ENCODE measurements around the gene SPEM3. TPM values are rescaled to one million over a fixed set of nuclear protein-coding genes. Genes with fewer than 3 reads are reported as not detected.

Gene SPEM3
- total and polyA plus RNA-seq, 2 of the 4 experiments (the other 2 are of a cell fraction): not detected

DNA sequence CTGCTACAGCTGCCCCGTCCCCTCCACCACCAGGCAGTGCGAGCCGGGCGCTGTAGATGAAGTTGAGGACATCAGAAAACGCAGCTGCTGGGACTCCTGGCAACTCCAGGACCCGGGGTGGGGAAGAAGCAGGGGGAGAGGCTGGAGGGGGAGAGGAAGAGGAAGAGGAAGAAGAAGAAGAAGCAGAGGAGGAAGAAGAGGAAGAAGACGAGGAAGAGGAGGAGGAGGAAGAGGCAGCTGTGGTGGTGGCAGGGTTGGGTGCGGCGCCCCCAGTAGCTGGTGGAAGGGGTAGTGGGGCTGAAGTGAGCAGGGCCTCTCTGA lies 37.6 kb downstream of the SPEM3 start:
- TF ChIP-seq, protein P1, sequence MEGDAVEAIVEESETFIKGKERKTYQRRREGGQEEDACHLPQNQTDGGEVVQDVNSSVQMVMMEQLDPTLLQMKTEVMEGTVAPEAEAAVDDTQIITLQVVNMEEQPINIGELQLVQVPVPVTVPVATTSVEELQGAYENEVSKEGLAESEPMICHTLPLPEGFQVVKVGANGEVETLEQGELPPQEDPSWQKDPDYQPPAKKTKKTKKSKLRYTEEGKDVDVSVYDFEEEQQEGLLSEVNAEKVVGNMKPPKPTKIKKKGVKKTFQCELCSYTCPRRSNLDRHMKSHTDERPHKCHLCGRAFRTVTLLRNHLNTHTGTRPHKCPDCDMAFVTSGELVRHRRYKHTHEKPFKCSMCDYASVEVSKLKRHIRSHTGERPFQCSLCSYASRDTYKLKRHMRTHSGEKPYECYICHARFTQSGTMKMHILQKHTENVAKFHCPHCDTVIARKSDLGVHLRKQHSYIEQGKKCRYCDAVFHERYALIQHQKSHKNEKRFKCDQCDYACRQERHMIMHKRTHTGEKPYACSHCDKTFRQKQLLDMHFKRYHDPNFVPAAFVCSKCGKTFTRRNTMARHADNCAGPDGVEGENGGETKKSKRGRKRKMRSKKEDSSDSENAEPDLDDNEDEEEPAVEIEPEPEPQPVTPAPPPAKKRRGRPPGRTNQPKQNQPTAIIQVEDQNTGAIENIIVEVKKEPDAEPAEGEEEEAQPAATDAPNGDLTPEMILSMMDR (conservative IDR thresholded peaks at IDR 0.05; ENCODE audit: low read depth, low read length): no peak
- no peak for TF ChIP-seq POLR2A (IDR thresholded peaks at IDR 0.05; ENCODE audit: low read depth, low read length)
- TF ChIP-seq RFX5 (IDR thresholded peaks at IDR 0.05; ENCODE audit: low read depth, low read length): no peak
- no peak for TF ChIP-seq SMC3 (IDR thresholded peaks at IDR 0.05; ENCODE audit: low read depth, low read length)
- no peak for TF ChIP-seq NFE2L2 (IDR thresholded peaks at IDR 0.05; ENCODE audit: low read depth, low read length)
- TF ChIP-seq RAD21 (IDR thresholded peaks at IDR 0.05; ENCODE audit: low read length): no peak
- no peak for TF ChIP-seq MXI1 (IDR thresholded peaks at IDR 0.05; ENCODE audit: borderline replicate concordance, low read depth, low read length)
- TF ChIP-seq, protein P2, sequence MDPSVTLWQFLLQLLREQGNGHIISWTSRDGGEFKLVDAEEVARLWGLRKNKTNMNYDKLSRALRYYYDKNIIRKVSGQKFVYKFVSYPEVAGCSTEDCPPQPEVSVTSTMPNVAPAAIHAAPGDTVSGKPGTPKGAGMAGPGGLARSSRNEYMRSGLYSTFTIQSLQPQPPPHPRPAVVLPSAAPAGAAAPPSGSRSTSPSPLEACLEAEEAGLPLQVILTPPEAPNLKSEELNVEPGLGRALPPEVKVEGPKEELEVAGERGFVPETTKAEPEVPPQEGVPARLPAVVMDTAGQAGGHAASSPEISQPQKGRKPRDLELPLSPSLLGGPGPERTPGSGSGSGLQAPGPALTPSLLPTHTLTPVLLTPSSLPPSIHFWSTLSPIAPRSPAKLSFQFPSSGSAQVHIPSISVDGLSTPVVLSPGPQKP (IDR thresholded peaks at IDR 0.05; ENCODE audit: borderline replicate concordance, low read depth, low read length): no peak
- no peak for TF ChIP-seq CHD1 (IDR thresholded peaks at IDR 0.05; ENCODE audit: low read depth, low read length)
- TF ChIP-seq CEBPB (IDR thresholded peaks at IDR 0.05; ENCODE audit: low read depth, low read length): no peak
- no peak for TF ChIP-seq RCOR1 (IDR thresholded peaks at IDR 0.05; ENCODE audit: insufficient replicate concordance, low read length)
- TF ChIP-seq BHLHE40 (IDR thresholded peaks at IDR 0.05; ENCODE audit: low read depth, low read length): no peak
- no peak for TF ChIP-seq FOS (IDR thresholded peaks at IDR 0.05; ENCODE audit: low read depth, low read length)
- TF ChIP-seq MAFK (IDR thresholded peaks at IDR 0.05; ENCODE audit: low read depth, low read length): no peak
- TF ChIP-seq, protein P3, sequence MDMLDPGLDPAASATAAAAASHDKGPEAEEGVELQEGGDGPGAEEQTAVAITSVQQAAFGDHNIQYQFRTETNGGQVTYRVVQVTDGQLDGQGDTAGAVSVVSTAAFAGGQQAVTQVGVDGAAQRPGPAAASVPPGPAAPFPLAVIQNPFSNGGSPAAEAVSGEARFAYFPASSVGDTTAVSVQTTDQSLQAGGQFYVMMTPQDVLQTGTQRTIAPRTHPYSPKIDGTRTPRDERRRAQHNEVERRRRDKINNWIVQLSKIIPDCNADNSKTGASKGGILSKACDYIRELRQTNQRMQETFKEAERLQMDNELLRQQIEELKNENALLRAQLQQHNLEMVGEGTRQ (IDR thresholded peaks at IDR 0.05; ENCODE audit: low read depth, low read length): no peak
- TF ChIP-seq MAZ (IDR thresholded peaks at IDR 0.05; ENCODE audit: borderline replicate concordance, low read depth, low read length): no peak
- Histone ChIP-seq H3K9me1 (ENCODE audit: insufficient read depth, low read length) (peaks cover 24% of the 10 kb centered on the region), H3K56ac (ENCODE audit: extremely low read depth, insufficient read depth, low read length) (no peak overlapping the region), H3K9me3 (ENCODE audit: control insufficient read depth, insufficient read depth, low read length) (no peaks in the 10 kb centered on the region), H3K9ac (ENCODE audit: low read depth, low read length) (no peak overlapping the region), H3K4ac (ENCODE audit: low read depth, low read length) (no peak overlapping the region), H3K4me2 (ENCODE audit: low read depth, low read length) (no peak overlapping the region), H3K14ac (replicated peaks; ENCODE audit: low read depth, low read length) (no peak overlapping the region), H3K18ac (ENCODE audit: low read depth, low read length) (no peak overlapping the region), H3K27me3 (ENCODE audit: control insufficient read depth, insufficient read depth, low read length) (no peaks in the 10 kb centered on the region), H4K20me1 (ENCODE audit: insufficient read depth, low read length) (peaks cover 63% of the 10 kb centered on the region), H3K4me1 (ENCODE audit: control insufficient read depth, insufficient read depth, low read length) (peaks cover 12% of the 10 kb centered on the region; the same call in 1 of the 2 replicates), H3K4me3 (ENCODE audit: insufficient read depth, low read depth, low read length) (no peak overlapping the region), H2BK5ac (ENCODE audit: low read depth, low read length, poor library complexity, severe bottlenecking) (no peak overlapping the region), H2AK5ac (ENCODE audit: low read depth, low read length) (no peak overlapping the region), H4K5ac (ENCODE audit: low read depth, low read length) (no peak overlapping the region), H4K8ac (ENCODE audit: low read depth in 2 of 2, low read length in 2 of 2) (no peak overlapping the region), H4K91ac (ENCODE audit: insufficient read depth, low read depth, low read length) (no peak overlapping the region), H2BK20ac (ENCODE audit: low read depth, low read length) (no peak overlapping the region), H2AK9ac (replicated peaks; ENCODE audit: low read depth, low read length, poor library complexity) (no peak overlapping the region), H3K79me1 (ENCODE audit: low read depth in 1 of 2, low read length in 2 of 2) (peaks cover 11 to 75% of the 10 kb centered on the region in 2 experiments), H3K23ac (ENCODE audit: low read depth, low read length) (no peak overlapping the region), H3K36me3 (ENCODE audit: control insufficient read depth, insufficient read depth, low read length) (peaks cover 46% of the 10 kb centered on the region), H3K27ac (ENCODE audit: insufficient read depth, low read length) (no peak overlapping the region), H2BK120ac (ENCODE audit: low read depth, low read length) (no peak overlapping the region), H2BK15ac (ENCODE audit: low read depth, low read length) (no peak overlapping the region), H2AFZ (replicated peaks; ENCODE audit: low read length, poor library complexity) (no peak overlapping the region)
- WGBS, 2 experiments (ENCODE audit: extremely low coverage in 2 of 2, insufficient read length in 1 of 2): no CpG with 5 or more reads among the region's 9 CpGs
- in situ Hi-C loops (cut with MboI; ENCODE audit: low sequenced_read_pairs): no loop called here
- ATAC-seq (ENCODE audit: low read depth) (no peak), DNase-seq (no peak)
- POLR2A ChIA-PET (ENCODE audit: unreplicated experiment): no interaction called here
- dilution Hi-C loops (cut with HindIII; ENCODE audit: low sequenced_read_pairs, unreplicated experiment): no loop called here
- no TSS peak for BruUV-seq (replicated peaks)
- CTCF ChIA-PET: no interaction called here
- intact Hi-C loops (cut with micrococcal nuclease): no loop called here
